Lower leg skin (tissue), 4 donors: ENCODE results near the gene AMN. TPM values are rescaled to one million over a fixed set of nuclear protein-coding genes. Genes with fewer than 3 reads are reported as not detected.
A peak's percentile ranks its signal among the peaks of the same experiment; 100 is the strongest.

Experiments
- DNase-seq, 2 donors: peaks; one replicate each; pipeline ENCODE4 v3.0.0-alpha.2; 2019; ENCODE audit warnings: low spot score in 2 of 2
- H3K4me3 ChIP-seq: fragments of 200-600 bp; sonication (generic); 2 replicates; pipeline ENCODE4 v1.5.1; 2017; ENCODE audit warnings: mild to moderate bottlenecking, low read depth; ENCODE audit not compliant: poor library complexity, severe bottlenecking
- CTCF ChIP-seq, 3 donors: fragments of 450-650 bp; IDR thresholded peaks; one replicate each; pipeline ENCODE4 v1.5.1; 2016; ENCODE audit warnings: antibody characterized with exemption in 3 of 3, mild to moderate bottlenecking in 3 of 3, moderate library complexity in 2 of 3
- POLR2A ChIP-seq, 2 donors: fragments of 450-650 bp; IDR thresholded peaks; one replicate each; pipeline ENCODE4 v1.6.1; 2016 to 2017; ENCODE audit warnings: antibody characterized with exemption in 2 of 2, mild to moderate bottlenecking in 1 of 2, moderate library complexity in 1 of 2
- whole genome bisulfite sequencing, 2 donors: methylation state at CpG; one replicate each; pipeline ENCODE4 v1.1.5; 2018; 5-methylcytosine and 5-hydroxymethylcytosine counted together
- intact Hi-C: fragments of 100-400 bp; cut with DNase I; formaldehyde crosslinking; loops from one replicate; pipeline ENCODE4 v1.15.0; 2023; ENCODE audit warnings: low total_unique reads
- total RNA-seq, 4 donors: library from RNA; depleted of rRNA; stranded (reverse); fragments of >200 nt; gene quantifications; one replicate each; pipeline ENCODE4 v1.1.0, GENCODE V29; 2016

AMN gene
- total RNA-seq, 4 donors from 2014 or later = 21.5 to 29.1 (median 24.1) TPM

- intact Hi-C loops = no loop called here
- WGBS, 2 donors = 2% methylated on average over 30 to 60 of the region's 94 CpGs
Measured at GRCh38 chr14:102929241-102930137, 7.0 kb downstream of the AMN start.

DNA sequence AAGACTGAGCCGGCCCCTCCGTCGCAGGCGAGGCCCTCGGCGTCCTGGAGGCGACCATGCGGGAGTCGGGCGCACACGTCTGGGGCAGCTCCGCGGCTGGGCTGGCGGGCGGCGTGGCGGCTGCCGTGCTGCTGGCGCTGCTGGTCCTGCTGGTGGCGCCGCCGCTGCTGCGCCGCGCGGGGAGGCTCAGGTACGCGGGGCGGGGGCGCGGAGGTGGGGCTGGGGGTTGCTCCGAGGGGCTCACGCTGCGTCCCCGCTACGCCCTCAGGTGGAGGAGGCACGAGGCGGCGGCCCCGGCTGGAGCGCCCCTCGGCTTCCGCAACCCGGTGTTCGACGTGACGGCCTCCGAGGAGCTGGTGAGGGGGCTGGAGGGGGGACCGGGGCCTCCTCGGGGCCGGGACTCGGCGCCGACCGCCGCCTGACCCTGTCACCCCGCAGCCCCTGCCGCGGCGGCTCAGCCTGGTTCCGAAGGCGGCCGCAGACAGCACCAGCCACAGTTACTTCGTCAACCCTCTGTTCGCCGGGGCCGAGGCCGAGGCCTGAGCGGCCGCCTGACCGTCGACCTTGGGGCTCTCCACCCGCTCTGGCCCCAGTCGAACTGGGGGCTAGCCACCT lies 7.8 kb downstream of the AMN start:
- no peak overlapping the region for H3K4me3 ChIP-seq
- 13 to 31% methylated on average over 9 to 12 of the region's 74 CpGs for WGBS, 2 donors
- no peak for DNase-seq
- intact Hi-C loops = no loop called here
- TF ChIP-seq CTCF (IDR thresholded peaks at IDR 0.05) (no peak), POLR2A (IDR thresholded peaks at IDR 0.05) (no peak)

More at GRCh38 chr14:102929241-102930137, 7.0 kb downstream of the AMN start:
- TF ChIP-seq CTCF (IDR thresholded peaks at IDR 0.05) (no peak), POLR2A (IDR thresholded peaks at IDR 0.05) (no peak)
- peak overlapping the region; percentile 22 for H3K4me3 ChIP-seq
- no peak for DNase-seq

GRCh38 chr14:102930753-102931579 lies 8.5 kb downstream of the AMN start:
- WGBS, 2 donors = 72 to 74% methylated on average over 31 to 32 of the region's 34 CpGs
- intact Hi-C loops = no loop called here
- no peak overlapping the region for H3K4me3 ChIP-seq
- DNase-seq = no peak
- TF ChIP-seq POLR2A (IDR thresholded peaks at IDR 0.05) (no peak), CTCF (IDR thresholded peaks at IDR 0.05) (no peak)

GRCh38 chr14:102931580-102932285 lies 9.3 kb downstream of the AMN start:
- intact Hi-C loops = no loop called here
- TF ChIP-seq CTCF (IDR thresholded peaks at IDR 0.05) (no peak), POLR2A (IDR thresholded peaks at IDR 0.05) (no peak)
- 82 to 85% methylated on average over 10 to 11 of the region's 12 CpGs for WGBS, 2 donors

More at GRCh38 chr14:102931580-102932285, 9.3 kb downstream of the AMN start:
- no peak overlapping the region for H3K4me3 ChIP-seq
- DNase-seq = no peak
